ENCODE measurements around the gene PDE1A. TPM values are rescaled to one million over a fixed set of nuclear protein-coding genes. Genes with fewer than 3 reads are reported as not detected.

PDE1A gene
- total RNA-seq, 1 donor from 2014 or later = not detected

- H3K9me3 Mint-ChIP-seq = no peaks in the 10 kb centered on the region
- intact Hi-C loops (cut with micrococcal nuclease) = no loop called here
Observed at GRCh38 chr2:182191061-182191460, 235.8 kb downstream of the PDE1A start.

GRCh38 chr2:182187130-182187529, 239.7 kb downstream of the PDE1A start:
- Mint-ChIP-seq H3K27me3 (ENCODE audit: insufficient read depth) (peaks cover 5% of the 10 kb centered on the region), H3K4me1 (ENCODE audit: low read depth) (no peaks in the 10 kb centered on the region), H3K36me3 (ENCODE audit: low read depth) (no peaks in the 10 kb centered on the region), H3K4me3 (no peak overlapping the region), H3K9me3 (no peaks in the 10 kb centered on the region), H3K27ac (no peak overlapping the region)
- DNase-seq (ENCODE audit: low spot score) = no peak
- intact Hi-C loops (cut with micrococcal nuclease) = no loop called here

More at GRCh38 chr2:182191061-182191460, 235.8 kb downstream of the PDE1A start:
- Mint-ChIP-seq H3K27me3 (ENCODE audit: insufficient read depth) (peaks cover 5% of the 10 kb centered on the region), H3K4me3 (no peak overlapping the region), H3K36me3 (ENCODE audit: low read depth) (no peaks in the 10 kb centered on the region), H3K27ac (no peak overlapping the region), H3K4me1 (ENCODE audit: low read depth) (no peaks in the 10 kb centered on the region)
- DNase-seq (ENCODE audit: low spot score) = no peak

- Mint-ChIP-seq H3K9me3 (no peaks in the 10 kb centered on the region), H3K4me1 (ENCODE audit: low read depth) (no peaks in the 10 kb centered on the region), H3K27me3 (ENCODE audit: insufficient read depth) (peaks cover 5% of the 10 kb centered on the region), H3K27ac (no peak overlapping the region), H3K36me3 (ENCODE audit: low read depth) (no peaks in the 10 kb centered on the region), H3K4me3 (no peak overlapping the region)
- DNase-seq (ENCODE audit: low spot score) = no peak
- intact Hi-C loops (cut with micrococcal nuclease) = loop anchor here (1.0 kb wide), 2 partner anchors 464 to 794 kb away; no protein-coding TSS in a partner anchor
Observed at GRCh38 chr2:182186132-182186735, 240.6 kb downstream of the PDE1A start.

- H3K4me1 Mint-ChIP-seq (ENCODE audit: low read depth) = no peaks in the 10 kb centered on the region
- H3K27ac Mint-ChIP-seq = no peak overlapping the region
- H3K4me3 Mint-ChIP-seq = no peak overlapping the region
- no peak for DNase-seq (ENCODE audit: low spot score)
- intact Hi-C loops (cut with micrococcal nuclease) = no loop called here
- no peaks in the 10 kb centered on the region for H3K9me3 Mint-ChIP-seq
- H3K36me3 Mint-ChIP-seq (ENCODE audit: low read depth) = no peaks in the 10 kb centered on the region
- H3K27me3 Mint-ChIP-seq (ENCODE audit: insufficient read depth) = peaks cover 8% of the 10 kb centered on the region
Observed at GRCh38 chr2:182182436-182182835, 244.4 kb downstream of the PDE1A start.

- no peaks in the 10 kb centered on the region for H3K4me1 Mint-ChIP-seq (ENCODE audit: low read depth)
- H3K9me3 Mint-ChIP-seq = no peaks in the 10 kb centered on the region
- no peak for DNase-seq (ENCODE audit: low spot score)
- no peak overlapping the region for H3K4me3 Mint-ChIP-seq
- intact Hi-C loops (cut with micrococcal nuclease) = no loop called here
- H3K27me3 Mint-ChIP-seq (ENCODE audit: insufficient read depth) = peaks cover 6% of the 10 kb centered on the region
- no peaks in the 10 kb centered on the region for H3K36me3 Mint-ChIP-seq (ENCODE audit: low read depth)
- H3K27ac Mint-ChIP-seq = no peak overlapping the region
Observed at GRCh38 chr2:182181381-182181780, 245.5 kb downstream of the PDE1A start.

- no peak for DNase-seq (ENCODE audit: low spot score)
- Mint-ChIP-seq H3K27me3 (ENCODE audit: insufficient read depth) (peaks cover 2% of the 10 kb centered on the region), H3K27ac (no peak overlapping the region), H3K9me3 (no peaks in the 10 kb centered on the region), H3K4me3 (no peak overlapping the region), H3K36me3 (ENCODE audit: low read depth) (no peaks in the 10 kb centered on the region), H3K4me1 (ENCODE audit: low read depth) (no peaks in the 10 kb centered on the region)
- intact Hi-C loops (cut with micrococcal nuclease) = no loop called here
Observed at GRCh38 chr2:182179176-182179575, 247.7 kb downstream of the PDE1A start.

- no peaks in the 10 kb centered on the region for H3K36me3 Mint-ChIP-seq (ENCODE audit: low read depth)
- no peak overlapping the region for H3K27ac Mint-ChIP-seq
- no peaks in the 10 kb centered on the region for H3K27me3 Mint-ChIP-seq (ENCODE audit: insufficient read depth)
- no peak for DNase-seq (ENCODE audit: low spot score)
- H3K4me1 Mint-ChIP-seq (ENCODE audit: low read depth) = no peaks in the 10 kb centered on the region
- H3K4me3 Mint-ChIP-seq = no peak overlapping the region
- intact Hi-C loops (cut with micrococcal nuclease) = no loop called here
- H3K9me3 Mint-ChIP-seq = no peaks in the 10 kb centered on the region
Observed at GRCh38 chr2:182173944-182174622, 252.8 kb downstream of the PDE1A start.

GRCh38 chr2:182170341-182170740, 256.5 kb downstream of the PDE1A start:
- H3K27ac Mint-ChIP-seq = no peak overlapping the region
- DNase-seq (ENCODE audit: low spot score) = no peak
- no peaks in the 10 kb centered on the region for H3K4me1 Mint-ChIP-seq (ENCODE audit: low read depth)
- no peaks in the 10 kb centered on the region for H3K36me3 Mint-ChIP-seq (ENCODE audit: low read depth)
- intact Hi-C loops (cut with micrococcal nuclease) = no loop called here
- no peak overlapping the region for H3K4me3 Mint-ChIP-seq
- no peaks in the 10 kb centered on the region for H3K27me3 Mint-ChIP-seq (ENCODE audit: insufficient read depth)
- H3K9me3 Mint-ChIP-seq = no peaks in the 10 kb centered on the region

GRCh38 chr2:182167882-182168281, 259.0 kb downstream of the PDE1A start:
- Mint-ChIP-seq H3K9me3 (no peaks in the 10 kb centered on the region), H3K36me3 (ENCODE audit: low read depth) (no peaks in the 10 kb centered on the region), H3K27me3 (ENCODE audit: insufficient read depth) (no peaks in the 10 kb centered on the region), H3K4me1 (ENCODE audit: low read depth) (no peaks in the 10 kb centered on the region), H3K4me3 (no peak overlapping the region), H3K27ac (no peak overlapping the region)
- intact Hi-C loops (cut with micrococcal nuclease) = no loop called here
- no peak for DNase-seq (ENCODE audit: low spot score)

GRCh38 chr2:182166841-182167240, 260.0 kb downstream of the PDE1A start:
- H3K4me1 Mint-ChIP-seq (ENCODE audit: low read depth) = no peaks in the 10 kb centered on the region
- H3K27me3 Mint-ChIP-seq (ENCODE audit: insufficient read depth) = no peaks in the 10 kb centered on the region
- H3K4me3 Mint-ChIP-seq = no peak overlapping the region
- no peaks in the 10 kb centered on the region for H3K36me3 Mint-ChIP-seq (ENCODE audit: low read depth)
- no peak for DNase-seq (ENCODE audit: low spot score)
- no peak overlapping the region for H3K27ac Mint-ChIP-seq
- intact Hi-C loops (cut with micrococcal nuclease) = no loop called here
- no peaks in the 10 kb centered on the region for H3K9me3 Mint-ChIP-seq

GRCh38 chr2:182166406-182166805, 260.4 kb downstream of the PDE1A start:
- Mint-ChIP-seq H3K4me3 (no peak overlapping the region), H3K27ac (no peak overlapping the region), H3K9me3 (no peaks in the 10 kb centered on the region), H3K36me3 (ENCODE audit: low read depth) (no peaks in the 10 kb centered on the region), H3K27me3 (ENCODE audit: insufficient read depth) (no peaks in the 10 kb centered on the region), H3K4me1 (ENCODE audit: low read depth) (no peaks in the 10 kb centered on the region)
- no peak for DNase-seq (ENCODE audit: low spot score)
- intact Hi-C loops (cut with micrococcal nuclease) = no loop called here

- no peak overlapping the region for H3K4me3 Mint-ChIP-seq
- no peaks in the 10 kb centered on the region for H3K36me3 Mint-ChIP-seq (ENCODE audit: low read depth)
- DNase-seq (ENCODE audit: low spot score) = no peak
- H3K9me3 Mint-ChIP-seq = no peaks in the 10 kb centered on the region
- H3K27ac Mint-ChIP-seq = no peak overlapping the region
- no peaks in the 10 kb centered on the region for H3K27me3 Mint-ChIP-seq (ENCODE audit: insufficient read depth)
- intact Hi-C loops (cut with micrococcal nuclease) = no loop called here
- no peaks in the 10 kb centered on the region for H3K4me1 Mint-ChIP-seq (ENCODE audit: low read depth)
Observed at GRCh38 chr2:182165202-182165601, 261.6 kb downstream of the PDE1A start.

GRCh38 chr2:182164686-182165085, 262.1 kb downstream of the PDE1A start:
- no peaks in the 10 kb centered on the region for H3K9me3 Mint-ChIP-seq
- no peaks in the 10 kb centered on the region for H3K27me3 Mint-ChIP-seq (ENCODE audit: insufficient read depth)
- H3K36me3 Mint-ChIP-seq (ENCODE audit: low read depth) = no peaks in the 10 kb centered on the region
- intact Hi-C loops (cut with micrococcal nuclease) = no loop called here
- no peak overlapping the region for H3K4me3 Mint-ChIP-seq
- H3K27ac Mint-ChIP-seq = no peak overlapping the region
- no peak for DNase-seq (ENCODE audit: low spot score)
- H3K4me1 Mint-ChIP-seq (ENCODE audit: low read depth) = no peaks in the 10 kb centered on the region

Data from activated T-helper 1 cell treated with anti-CD3 and anti-CD28 coated beads, Interleukin-12 subunit alpha, Interleukin-12 subunit beta, Interleukin-2, Interleukin-4 antibody, amounts not matched to agents 30 ng/mL and 10 ng/mL and 1 ng/mL, durations not matched to agents 14 hours and 24 hours and 36 hours (primary cell).